CD4-positive, alpha-beta T cell treated with Interferon gamma for 1 hour (primary cell): ENCODE measurements around the gene LMO1.

Experiments used
- DNase-seq: peaks from one replicate; pipeline ENCODE4 v3.0.0-alpha.2; 2020

Gene LMO1

GRCh38 chr11:8262552-8263108, 1.0 kb downstream of the LMO1 start:
- no peak for DNase-seq

GRCh38 chr11:8261921-8262551, 1.6 kb downstream of the LMO1 start:
- DNase-seq = no peak

- DNase-seq = no peak
Observed at GRCh38 chr11:8261291-8261690, 2.4 kb downstream of the LMO1 start.

GRCh38 chr11:8260202-8260966, 3.3 kb downstream of the LMO1 start:
- DNase-seq = no peak

- no peak for DNase-seq
Observed at GRCh38 chr11:8259306-8259959, 4.2 kb downstream of the LMO1 start.

GRCh38 chr11:8258784-8259183, 4.9 kb downstream of the LMO1 start:
- DNase-seq = no peak

GRCh38 chr11:8258289-8258688, 5.4 kb downstream of the LMO1 start:
- no peak for DNase-seq

- no peak for DNase-seq
Observed at GRCh38 chr11:8257003-8257664, 6.5 kb downstream of the LMO1 start.

GRCh38 chr11:8256271-8257002, 7.2 kb downstream of the LMO1 start:
- no peak for DNase-seq

GRCh38 chr11:8253566-8253965, 10.1 kb downstream of the LMO1 start:
- DNase-seq = no peak

GRCh38 chr11:8252946-8253345, 10.7 kb downstream of the LMO1 start:
- no peak for DNase-seq

- no peak for DNase-seq
Observed at GRCh38 chr11:8252388-8252787, 11.3 kb downstream of the LMO1 start.

- DNase-seq = no peak
Observed at GRCh38 chr11:8251616-8252295, 11.9 kb downstream of the LMO1 start.

GRCh38 chr11:8250981-8251615, 12.6 kb downstream of the LMO1 start:
- no peak for DNase-seq

- DNase-seq = no peak
Observed at GRCh38 chr11:8250434-8250833, 13.2 kb downstream of the LMO1 start.

- no peak for DNase-seq
Observed at GRCh38 chr11:8249482-8249881, 14.2 kb downstream of the LMO1 start.

- DNase-seq = no peak
Observed at GRCh38 chr11:8248786-8249185, 14.9 kb downstream of the LMO1 start.

GRCh38 chr11:8247312-8247711, 16.4 kb downstream of the LMO1 start:
- no peak for DNase-seq

GRCh38 chr11:8243458-8243857, 20.2 kb downstream of the LMO1 start:
- DNase-seq = no peak

GRCh38 chr11:8242499-8243280, 21.0 kb downstream of the LMO1 start:
- no peak for DNase-seq

GRCh38 chr11:8242118-8242475, 21.6 kb downstream of the LMO1 start:
- no peak for DNase-seq
